H1 (cell line): Measurements from ENCODE around the gene CDK2. TPM values are rescaled to one million over a fixed set of nuclear protein-coding genes. Genes with fewer than 3 reads are reported as not detected.

ENCODE experiments used
- ATF3 ChIP-seq: IDR thresholded peaks from 2 replicates; pipeline ENCODE4 v1.6.1; 2011; ENCODE audit warnings: low read depth, mild to moderate bottlenecking, low read length; ENCODE audit not compliant: insufficient read depth
- BACH1 ChIP-seq: IDR thresholded peaks from 2 replicates; pipeline ENCODE4 v1.6.1; 2012; ENCODE audit warnings: low read length, improper control_type of control experiment
- CHD2 ChIP-seq: IDR thresholded peaks from 2 replicates; pipeline ENCODE4 v1.6.1; 2012; ENCODE audit warnings: low read length, improper control_type of control experiment
- HDAC2 ChIP-seq, 2 experiments: fragments of 300-600 bp in 1 of 2; sonication (generic) in 1 of 2; IDR thresholded peaks; 2 replicates each; pipeline ENCODE4 v1.6.1; 2011 to 2012; ENCODE audit warnings: low read depth in 2 of 2, low read length in 2 of 2, mild to moderate bottlenecking in 2 of 2, moderate library complexity in 2 of 2, borderline replicate concordance in 1 of 2, inconsistent platforms in 1 of 2
- HDAC6 ChIP-seq: IDR thresholded peaks from one replicate; pipeline ENCODE4 v1.7.1; 2012; ENCODE audit warnings: low read depth, mild to moderate bottlenecking, inconsistent platforms, low read length, moderate library complexity
- JUN ChIP-seq: IDR thresholded peaks from 2 replicates; pipeline ENCODE4 v1.6.1; 2011; ENCODE audit warnings: low read depth, mild to moderate bottlenecking, improper control_type of control experiment, low read length
- KDM1A ChIP-seq: fragments of 200-600, 300-600 bp; sonication (generic); IDR thresholded peaks from 2 replicates; pipeline ENCODE4 v1.7.1; 2016; ENCODE audit warnings: mild to moderate bottlenecking, low read length, borderline replicate concordance
- KDM4A ChIP-seq: IDR thresholded peaks from one replicate; pipeline ENCODE4 v1.7.1; 2012; ENCODE audit warnings: low read depth, mild to moderate bottlenecking, moderate library complexity, low read length, inconsistent platforms; ENCODE audit not compliant: severe bottlenecking
- KDM5A ChIP-seq: fragments of 200-600 bp; IDR thresholded peaks from 2 replicates; pipeline ENCODE4 v1.7.1; 2012; ENCODE audit warnings: mild to moderate bottlenecking, low read length, inconsistent platforms, mixed read lengths
- MAFK ChIP-seq: IDR thresholded peaks from 2 replicates; pipeline ENCODE4 v1.6.1; 2012; ENCODE audit warnings: low read depth, mild to moderate bottlenecking, improper control_type of control experiment, low read length
- NANOG ChIP-seq: IDR thresholded peaks from 2 replicates; pipeline ENCODE4 v1.6.1; 2011; ENCODE audit warnings: low read length, low read depth, mild to moderate bottlenecking, inconsistent platforms; ENCODE audit not compliant: insufficient read depth, poor library complexity, severe bottlenecking
- POLR2A ChIP-seq, 2 experiments: IDR thresholded peaks; 1 replicate in 1 of 2; 2 replicates in 1 of 2; pipeline ENCODE4 v1.6.1; 2011; ENCODE audit warnings: low read depth in 2 of 2, low read length in 2 of 2, mild to moderate bottlenecking in 2 of 2; ENCODE audit errors: control extremely low read depth in 1 of 2
- POU5F1 ChIP-seq: IDR thresholded peaks from 2 replicates; pipeline ENCODE4 v1.6.1; 2011; ENCODE audit warnings: low read depth, mild to moderate bottlenecking, low read length, moderate library complexity
- RAD21 ChIP-seq, 2 experiments: IDR thresholded peaks in 1 of 2; conservative IDR thresholded peaks in 1 of 2; 2 replicates each; pipeline ENCODE4 v1.6.1; 2011; ENCODE audit warnings: low read depth in 2 of 2, low read length in 2 of 2, improper control_type of control experiment in 1 of 2, inconsistent platforms in 1 of 2, mild to moderate bottlenecking in 1 of 2, moderate library complexity in 1 of 2
- RBBP5 ChIP-seq: IDR thresholded peaks from 2 replicates; pipeline ENCODE4 v1.7.1; 2012; ENCODE audit warnings: low read depth, mild to moderate bottlenecking, inconsistent platforms, low read length, moderate library complexity, borderline replicate concordance
- RFX5 ChIP-seq: IDR thresholded peaks from 2 replicates; pipeline ENCODE4 v1.6.1; 2011; ENCODE audit warnings: low read depth, low read length, improper control_type of control experiment, borderline replicate concordance
- SIN3A ChIP-seq, 2 experiments: IDR thresholded peaks in 1 of 2; conservative IDR thresholded peaks in 1 of 2; 2 replicates each; pipeline ENCODE4 v1.6.1; 2011 to 2012; ENCODE audit warnings: low read length in 2 of 2, improper control_type of control experiment in 1 of 2, low read depth in 1 of 2, mild to moderate bottlenecking in 1 of 2
- SP4 ChIP-seq: IDR thresholded peaks from 2 replicates; pipeline ENCODE4 v1.6.1; 2012; ENCODE audit warnings: low read length, inconsistent platforms
- TAF1 ChIP-seq: IDR thresholded peaks from 2 replicates; pipeline ENCODE4 v1.6.1; 2011; ENCODE audit warnings: mild to moderate bottlenecking, low read depth, low read length
- polyA plus RNA-seq, 7 experiments: library from polyadenylated mRNA; depleted of rRNA in 3 of 7; stranded (reverse) in 5 of 7; unstranded in 2 of 7; fragments of >200 nt in 5 of 7; fragments of 200-250 nt in 2 of 7; gene quantifications; 1 replicate in 5 of 7; 2 replicates in 1 of 7; 4 replicates in 1 of 7; pipeline versions ENCODE4 v1.2.1 to v1.2.3, GENCODE V29; 2011 to 2013; ENCODE audit warnings: missing spikeins in 2 of 7, mixed read lengths in 2 of 7
- total RNA-seq: library from RNA; stranded (reverse); fragmentation: NEBNext Ultra II Directional; extraction: Animal tissue kit (Norgen Biotek cat#: 25700); gene quantifications from 2 replicates; pipeline ENCODE4 v1.2.1, GENCODE V29; 2021

Gene CDK2
- total and polyA plus RNA-seq, 2 of the 8 experiments (the other 6 are each of a cell fraction or from before 2014, with no cell fraction given), result 39.4 to 42.5 TPM

- TF ChIP-seq MAFK, result no peak
- TF ChIP-seq BACH1, result no peak
- TF ChIP-seq TAF1, result peak; percentile 65; the same call in 1 of the 2 replicates
- TF ChIP-seq JUN, result no peak
- TF ChIP-seq CHD2, result 0 out of 2 replicates have a peak, but pooled peaks have one; percentile 10
- TF ChIP-seq KDM1A, result peak; percentile 6; the same call in 1 of the 2 replicates
- TF ChIP-seq RBBP5, result no peak
- TF ChIP-seq POLR2A (IDR thresholded peaks at IDR 0.05; ENCODE audit: control extremely low read depth in 1 of 2, low read depth in 2 of 2, low read length in 2 of 2), result peak in 1 of 2 experiments; percentile 80; a peak in 2 of 3 replicates
- no peak for TF ChIP-seq NANOG
- TF ChIP-seq RFX5, result peak; percentile 71; the same call in 1 of the 2 replicates
- no peak for TF ChIP-seq HDAC2 (IDR thresholded peaks at IDR 0.05; ENCODE audit: borderline replicate concordance in 1 of 2, low read depth in 2 of 2, low read length in 2 of 2)
- peak; percentile 47 for TF ChIP-seq KDM4A
- TF ChIP-seq SIN3A (conservative IDR thresholded peaks at IDR 0.05 in 1 of 2, IDR thresholded peaks at IDR 0.05 in 1 of 2; ENCODE audit: low read depth in 1 of 2, low read length in 2 of 2), result peak; percentile 7 to 79; a peak in 2 of 4 replicates
- TF ChIP-seq HDAC6, result no peak
- TF ChIP-seq ATF3, result no peak
- no peak for TF ChIP-seq SP4
- no peak for TF ChIP-seq RAD21 (IDR thresholded peaks at IDR 0.05 in 1 of 2, conservative IDR thresholded peaks at IDR 0.05 in 1 of 2; ENCODE audit: low read depth in 2 of 2, low read length in 2 of 2)
- TF ChIP-seq KDM5A, result no peak
- no peak for TF ChIP-seq POU5F1
These were observed 30.3 kb downstream of the CDK2 start, which contains the start of gene SUOX (continued) for GRCh38 chr12:55996715-55997534.
